Mononuclear cell (primary cell): ENCODE results near the gene B4GALT5. TPM values are rescaled to one million over a fixed set of nuclear protein-coding genes. Genes with fewer than 3 reads are reported as not detected.

ENCODE experiments used
- H3K27me3 ChIP-seq: 2 replicates; pipeline ENCODE4 v1.6.0; 2011; ENCODE audit warnings: low read length, control low read depth; ENCODE audit not compliant: insufficient read depth
- H3K4me1 ChIP-seq: 2 replicates; pipeline ENCODE4 v1.5.1; 2011; ENCODE audit warnings: mild to moderate bottlenecking, low read length, control low read depth; ENCODE audit not compliant: insufficient read depth
- H3K4me3 ChIP-seq: 2 replicates; pipeline ENCODE4 v1.5.1; 2011; ENCODE audit warnings: mild to moderate bottlenecking, low read length, moderate library complexity
- H3K9me3 ChIP-seq: 2 replicates; pipeline ENCODE4 v1.5.1; 2011; ENCODE audit warnings: low read depth, mild to moderate bottlenecking, control low read depth, low read length
- total RNA-seq: library from RNA; depleted of rRNA; stranded (reverse); fragments of >200 nt; gene quantifications from one replicate; pipeline ENCODE4 v1.2.3, GENCODE V29; 2012

B4GALT5 gene
- total RNA-seq, 1 donor = 16.0 TPM

GRCh38 chr20:49684335-49684997 is 29.2 kb downstream of the B4GALT5 start:
- Histone ChIP-seq H3K27me3 (no peaks in the 10 kb centered on the region), H3K4me3 (no peak overlapping the region), H3K4me1 (peaks cover 79% of the 10 kb centered on the region), H3K9me3 (no peaks in the 10 kb centered on the region)

GRCh38 chr20:49682798-49683197 is 30.9 kb downstream of the B4GALT5 start:
- Histone ChIP-seq H3K4me3 (no peak overlapping the region), H3K4me1 (peaks cover 90% of the 10 kb centered on the region)

DNA sequence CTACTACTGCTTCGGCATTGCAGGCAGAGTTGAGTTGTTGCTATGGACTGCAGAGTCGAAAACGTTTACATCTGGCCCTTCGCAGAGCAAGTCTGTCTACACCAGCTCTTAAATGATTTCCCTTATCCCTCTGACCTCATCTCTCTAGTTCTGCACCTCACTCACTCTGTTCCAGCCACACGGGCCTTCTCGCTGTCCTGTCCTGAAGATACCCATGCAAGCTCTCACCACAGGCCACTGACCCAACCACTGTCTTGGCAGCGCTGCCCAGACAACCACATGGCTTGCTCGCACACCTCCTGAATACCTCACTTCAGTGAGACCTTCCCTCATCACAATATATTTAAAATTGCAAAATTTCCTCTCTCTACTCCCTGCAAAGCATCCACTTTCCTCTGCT is 31.4 kb downstream of the B4GALT5 start:
- Histone ChIP-seq H3K4me3 (no peak overlapping the region), H3K9me3 (no peaks in the 10 kb centered on the region), H3K27me3 (no peaks in the 10 kb centered on the region), H3K4me1 (peaks cover 91% of the 10 kb centered on the region)

More at GRCh38 chr20:49682798-49683197, 30.9 kb downstream of the B4GALT5 start:
- H3K27me3 ChIP-seq = no peaks in the 10 kb centered on the region
- H3K9me3 ChIP-seq = no peaks in the 10 kb centered on the region

DNA sequence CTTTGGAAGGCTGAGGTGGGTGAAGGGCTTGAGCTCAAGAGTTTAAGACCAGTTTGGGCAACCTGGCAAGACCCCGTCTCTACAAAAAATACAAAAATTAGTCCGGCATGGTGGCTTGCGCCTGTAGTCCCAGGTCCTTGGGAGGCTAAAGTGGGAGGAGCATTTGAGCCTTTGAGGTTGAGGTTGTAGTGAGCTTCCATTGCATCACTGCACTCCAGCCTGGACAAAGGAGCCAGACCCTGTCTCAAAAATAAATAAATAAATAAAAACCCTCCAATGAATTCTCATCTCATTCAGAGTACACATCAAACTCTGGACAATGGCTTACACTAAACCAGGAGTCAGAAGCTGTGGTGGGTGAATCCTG is 31.8 kb downstream of the B4GALT5 start:
- H3K4me3 ChIP-seq = no peak overlapping the region
- no peaks in the 10 kb centered on the region for H3K27me3 ChIP-seq
- H3K4me1 ChIP-seq = peaks cover 91% of the 10 kb centered on the region
- H3K9me3 ChIP-seq = no peaks in the 10 kb centered on the region

- H3K27me3 ChIP-seq = no peaks in the 10 kb centered on the region
- H3K9me3 ChIP-seq = no peaks in the 10 kb centered on the region
- no peak overlapping the region for H3K4me3 ChIP-seq
- peaks cover 92% of the 10 kb centered on the region for H3K4me1 ChIP-seq
These were observed 33.2 kb downstream of the B4GALT5 start for GRCh38 chr20:49680484-49680883.

DNA sequence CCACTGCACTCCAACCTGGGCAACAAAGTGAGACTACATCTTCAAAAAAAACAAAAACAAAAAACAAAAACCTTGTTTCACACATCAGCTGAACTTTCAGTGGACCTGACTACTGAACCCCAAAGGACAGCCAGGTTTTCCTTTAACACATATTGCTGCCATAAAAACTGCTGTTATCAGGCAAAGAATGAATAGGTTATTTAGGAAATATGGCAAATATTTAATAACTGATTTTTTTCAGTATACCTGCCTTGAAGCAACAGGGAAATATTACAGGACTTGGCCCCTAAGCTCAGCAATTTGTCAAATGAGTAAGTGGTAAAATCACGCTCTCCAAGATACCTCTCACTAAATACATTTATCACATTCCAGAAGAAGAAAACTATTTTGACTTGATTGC is 34.0 kb downstream of the B4GALT5 start:
- Histone ChIP-seq H3K4me1 (peaks cover 95% of the 10 kb centered on the region), H3K4me3 (no peak overlapping the region), H3K9me3 (no peaks in the 10 kb centered on the region), H3K27me3 (no peaks in the 10 kb centered on the region)

GRCh38 chr20:49677777-49678758 is 35.6 kb downstream of the B4GALT5 start:
- peaks cover 93% of the 10 kb centered on the region for H3K4me1 ChIP-seq
- H3K27me3 ChIP-seq = no peaks in the 10 kb centered on the region
- no peak overlapping the region for H3K4me3 ChIP-seq
- H3K9me3 ChIP-seq = no peaks in the 10 kb centered on the region

DNA sequence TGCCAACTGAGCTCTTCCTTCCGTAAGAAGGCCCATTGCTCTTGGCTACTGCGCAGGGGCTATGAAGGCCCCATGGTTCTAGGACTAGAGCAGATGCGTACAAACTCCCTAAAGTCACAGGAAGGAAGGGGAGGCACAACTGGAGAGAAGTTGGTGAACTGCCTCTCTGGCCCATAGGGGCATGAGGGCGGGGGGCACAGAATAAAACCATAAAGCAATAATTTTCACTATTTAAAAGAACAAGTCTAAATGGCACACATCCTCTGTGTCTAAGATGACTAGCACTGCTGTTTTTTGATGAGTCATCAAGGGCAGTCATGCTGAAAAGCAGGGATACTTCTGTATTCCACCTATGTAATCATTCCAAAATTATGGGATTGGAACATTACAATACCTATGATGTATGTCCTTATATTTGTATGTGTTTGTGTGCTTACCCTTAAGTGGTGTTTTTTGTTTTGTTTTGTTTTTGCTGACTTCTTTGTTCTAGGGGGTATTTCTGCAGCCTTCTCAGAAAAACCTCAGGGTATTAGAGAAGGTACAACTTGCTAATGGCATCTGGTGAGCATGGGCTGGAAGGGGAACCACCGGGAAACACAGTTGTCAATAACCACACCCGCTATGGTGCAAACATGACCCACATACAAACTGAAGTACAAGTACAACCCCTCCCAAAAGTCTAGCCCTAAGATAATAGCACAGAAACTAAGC is 36.9 kb downstream of the B4GALT5 start:
- no peaks in the 10 kb centered on the region for H3K27me3 ChIP-seq
- H3K4me3 ChIP-seq = no peak overlapping the region
- H3K9me3 ChIP-seq = no peaks in the 10 kb centered on the region
- H3K4me1 ChIP-seq = peaks cover 89% of the 10 kb centered on the region

DNA sequence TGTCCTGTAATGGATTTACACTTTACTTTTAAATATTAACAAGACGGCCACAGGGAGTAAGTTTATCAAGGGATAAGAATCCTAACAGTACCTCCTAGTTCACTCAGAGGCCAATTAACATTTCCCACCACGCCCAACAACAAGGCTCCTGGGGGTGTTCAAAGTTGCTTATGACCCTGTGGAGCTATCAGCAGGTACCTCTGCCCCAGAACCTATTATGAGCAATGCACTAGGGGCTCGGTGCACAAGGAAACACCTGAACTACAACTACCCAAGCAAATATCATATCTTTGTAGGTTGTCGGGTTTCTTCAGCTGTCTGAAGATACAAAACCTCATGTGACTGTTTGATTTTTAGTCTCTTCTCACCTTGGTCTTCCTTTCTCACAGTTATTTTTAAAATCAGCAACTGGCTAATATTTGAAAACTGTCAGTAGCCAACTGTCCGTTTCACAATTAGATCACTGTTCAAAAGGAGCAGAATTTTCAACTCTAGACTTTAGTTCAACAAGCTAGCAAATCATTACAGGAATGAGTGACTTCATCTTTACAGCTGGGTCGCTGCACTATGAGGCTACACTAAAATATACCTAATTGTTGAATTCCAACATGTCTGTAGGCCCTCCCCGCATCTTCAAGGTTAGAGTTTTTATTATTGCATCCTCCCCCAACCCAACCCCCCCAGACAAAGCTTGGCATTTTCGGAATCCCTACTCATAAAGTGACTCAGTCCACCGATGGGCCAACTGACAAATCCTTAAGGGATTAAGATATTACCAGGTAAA is 38.1 kb downstream of the B4GALT5 start:
- peaks cover 88% of the 10 kb centered on the region for H3K4me1 ChIP-seq
- H3K4me3 ChIP-seq = no peak overlapping the region
- H3K27me3 ChIP-seq = no peaks in the 10 kb centered on the region
- H3K9me3 ChIP-seq = no peaks in the 10 kb centered on the region

GRCh38 chr20:49674383-49675352 is 39.0 kb downstream of the B4GALT5 start:
- Histone ChIP-seq H3K4me3 (no peak overlapping the region), H3K4me1 (peaks cover 87% of the 10 kb centered on the region), H3K9me3 (no peaks in the 10 kb centered on the region), H3K27me3 (no peaks in the 10 kb centered on the region)

DNA sequence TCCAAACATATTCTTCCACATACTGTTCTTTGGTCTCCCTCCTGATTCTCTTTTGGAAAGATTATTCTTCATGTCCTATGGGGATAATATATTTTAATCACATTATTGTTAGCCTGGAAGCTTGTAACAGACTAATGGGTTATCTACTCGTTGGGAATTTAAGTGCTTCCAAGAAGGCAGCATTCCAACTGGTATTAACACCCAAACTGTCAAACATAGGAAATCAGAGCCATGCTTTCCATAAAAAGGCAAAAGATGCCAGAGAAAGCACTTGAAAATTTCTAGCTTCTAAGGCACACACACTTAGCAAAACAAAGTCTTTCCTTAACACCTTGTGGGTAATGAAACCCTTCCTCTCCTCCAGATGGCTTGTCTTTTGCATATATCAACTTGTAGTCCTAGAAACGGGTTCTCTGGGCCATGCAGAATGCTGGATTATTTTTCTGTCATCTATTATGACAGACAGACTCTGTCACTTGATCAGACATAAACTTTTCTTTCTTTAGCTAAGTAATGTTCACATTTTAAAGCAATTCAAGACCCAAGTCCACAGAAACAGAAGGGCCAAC is 41.5 kb downstream of the B4GALT5 start:
- Histone ChIP-seq H3K27me3 (no peaks in the 10 kb centered on the region), H3K4me1 (peaks cover 78% of the 10 kb centered on the region), H3K4me3 (no peak overlapping the region), H3K9me3 (no peaks in the 10 kb centered on the region)

DNA sequence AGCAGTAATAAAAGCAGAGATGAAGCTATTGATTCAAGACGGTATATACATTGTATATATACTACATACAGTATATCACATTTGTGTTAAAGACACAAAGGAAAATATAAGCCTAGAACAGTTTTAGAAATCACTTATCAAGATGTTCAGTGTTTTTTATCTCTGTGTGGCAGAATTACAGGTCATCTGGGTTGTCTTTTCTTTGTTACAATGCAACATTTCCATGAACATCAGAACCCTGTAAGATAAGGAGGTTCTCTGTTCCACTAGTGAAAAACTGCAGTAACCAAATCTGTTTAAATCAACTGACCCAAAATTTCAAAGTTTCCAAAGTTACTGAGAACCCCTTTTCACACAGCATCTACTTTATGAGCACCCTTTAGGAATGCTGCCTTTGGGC is 42.2 kb downstream of the B4GALT5 start:
- Histone ChIP-seq H3K27me3 (no peaks in the 10 kb centered on the region), H3K9me3 (no peaks in the 10 kb centered on the region), H3K4me3 (no peak overlapping the region), H3K4me1 (peaks cover 71% of the 10 kb centered on the region)

DNA sequence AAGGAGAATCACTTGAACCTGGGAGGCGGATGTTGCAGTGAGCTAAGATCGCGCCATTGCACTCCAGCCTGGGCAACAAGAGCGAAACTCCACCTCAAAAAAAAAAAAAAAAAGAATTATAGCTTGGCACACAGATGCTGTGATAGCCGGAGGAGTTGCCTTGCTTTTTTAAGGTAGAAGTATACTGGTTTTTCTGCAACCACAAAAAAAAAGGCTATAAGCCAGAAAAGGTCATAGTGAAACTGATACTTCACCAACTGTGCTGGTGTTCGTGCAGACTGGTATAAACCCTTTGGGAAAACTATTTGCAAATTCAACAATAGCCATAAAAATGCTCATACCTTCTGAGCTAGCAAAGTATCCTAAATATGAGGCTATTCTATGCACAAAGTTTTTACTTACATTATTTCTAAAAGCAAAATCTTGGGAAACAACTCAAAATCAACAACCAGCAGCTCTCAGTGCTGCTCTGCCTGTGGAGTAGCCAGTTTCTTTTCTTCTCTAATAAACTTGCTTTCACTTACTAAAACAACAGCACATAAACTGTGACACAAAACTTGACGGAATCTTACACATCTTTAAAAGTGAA is 44.0 kb downstream of the B4GALT5 start:
- H3K4me1 ChIP-seq = peaks cover 61% of the 10 kb centered on the region
- H3K27me3 ChIP-seq = no peaks in the 10 kb centered on the region
- no peak overlapping the region for H3K4me3 ChIP-seq
- H3K9me3 ChIP-seq = no peaks in the 10 kb centered on the region
